ENCODE data around the gene NUBP2.

The NUBP2 gene

GRCh38 chr16:1749152-1750117 is 33.3 kb upstream of the NUBP2 start:
- H3K27ac ChIP-seq, result no peak overlapping the region
- TF ChIP-seq ZFX (IDR thresholded peaks at IDR 0.05), result no peak
- TF ChIP-seq CTCF (conservative IDR thresholded peaks at IDR 0.05), result no peak

- no peak overlapping the region for H3K27ac ChIP-seq
- no peak for TF ChIP-seq ZFX (IDR thresholded peaks at IDR 0.05)
- no peak for TF ChIP-seq CTCF (conservative IDR thresholded peaks at IDR 0.05)
Measured at GRCh38 chr16:1751946-1752345, 30.8 kb upstream of the NUBP2 start.

- no peak for TF ChIP-seq ZFX (IDR thresholded peaks at IDR 0.05)
- TF ChIP-seq CTCF (conservative IDR thresholded peaks at IDR 0.05), result no peak
- no peak overlapping the region for H3K27ac ChIP-seq
Measured at GRCh38 chr16:1752853-1753252, 29.9 kb upstream of the NUBP2 start.

- TF ChIP-seq ZFX (IDR thresholded peaks at IDR 0.05) (no peak), CTCF (conservative IDR thresholded peaks at IDR 0.05) (no peak)
- H3K27ac ChIP-seq, result no peak overlapping the region
Measured at GRCh38 chr16:1754204-1754603, 28.6 kb upstream of the NUBP2 start.

- no peak for TF ChIP-seq ZFX (IDR thresholded peaks at IDR 0.05)
- TF ChIP-seq CTCF (conservative IDR thresholded peaks at IDR 0.05), result no peak
- no peak overlapping the region for H3K27ac ChIP-seq
Measured at GRCh38 chr16:1757714-1758461, 24.9 kb upstream of the NUBP2 start.

GRCh38 chr16:1758923-1759322 is 23.8 kb upstream of the NUBP2 start:
- H3K27ac ChIP-seq, result no peak overlapping the region
- no peak for TF ChIP-seq ZFX (IDR thresholded peaks at IDR 0.05)
- TF ChIP-seq CTCF (conservative IDR thresholded peaks at IDR 0.05), result no peak

- TF ChIP-seq ZFX (IDR thresholded peaks at IDR 0.05), result no peak
- no peak for TF ChIP-seq CTCF (conservative IDR thresholded peaks at IDR 0.05)
- no peak overlapping the region for H3K27ac ChIP-seq
Measured at GRCh38 chr16:1759511-1759910, 23.2 kb upstream of the NUBP2 start.
